Fibroblast of lung (primary cell): ENCODE data around the gene TNC. TPM values are rescaled to one million over a fixed set of nuclear protein-coding genes. Genes with fewer than 3 reads are reported as not detected.

Experiments
- DNase-seq, 2 donors: peaks; one replicate each; pipeline versions ENCODE4 v3.0.0 to v3.0.0-alpha.2; 2010; ENCODE audit warnings: low read depth in 2 of 2
- H2AFZ ChIP-seq: 2 replicates; pipeline ENCODE4 v1.5.1; 2012; ENCODE audit warnings: low read length, control low read depth, inconsistent platforms
- H3K27ac ChIP-seq: 2 replicates; pipeline ENCODE4 v1.5.1; 2011; ENCODE audit warnings: low read length, control low read depth; ENCODE audit not compliant: insufficient read depth
- H3K27me3 ChIP-seq: 2 replicates; pipeline ENCODE4 v1.5.1; 2011; ENCODE audit warnings: mild to moderate bottlenecking, low read length; ENCODE audit not compliant: control insufficient read depth, insufficient read depth
- H3K36me3 ChIP-seq: 2 replicates; pipeline ENCODE4 v1.5.1; 2011; ENCODE audit warnings: low read length; ENCODE audit not compliant: control insufficient read depth, insufficient read depth
- H3K4me1 ChIP-seq: 2 replicates; pipeline ENCODE4 v1.5.1; 2011; ENCODE audit warnings: low read length; ENCODE audit not compliant: control insufficient read depth, insufficient read depth; ENCODE audit errors: extremely low read depth
- H3K4me2 ChIP-seq: 2 replicates; pipeline ENCODE4 v1.5.1; 2011; ENCODE audit warnings: low read length, control low read depth; ENCODE audit not compliant: insufficient read depth; ENCODE audit errors: extremely low read depth
- H3K4me3 ChIP-seq, 4 experiments: fragments of 200-600 bp in 1 of 4; sonication (generic) in 1 of 4; replicated peaks in 1 of 4; 2 replicates each; pipeline ENCODE4 v1.5.1; 2011 to 2016; ENCODE audit warnings: low read length in 4 of 4, low read depth in 3 of 4, mild to moderate bottlenecking in 3 of 4, control low read depth in 2 of 4, inconsistent platforms in 1 of 4, mixed read lengths in 1 of 4; ENCODE audit not compliant: insufficient read depth in 1 of 4; ENCODE audit errors: control extremely low read depth in 1 of 4
- H3K79me2 ChIP-seq: 2 replicates; pipeline ENCODE4 v1.5.1; 2012; ENCODE audit warnings: mild to moderate bottlenecking, low read length, inconsistent platforms; ENCODE audit not compliant: control insufficient read depth, insufficient read depth
- H3K9ac ChIP-seq: 2 replicates; pipeline ENCODE4 v1.5.1; 2011; ENCODE audit warnings: mild to moderate bottlenecking, low read length, control low read depth; ENCODE audit not compliant: insufficient read depth
- H3K9me3 ChIP-seq: 2 replicates; pipeline ENCODE4 v1.5.1; 2012; ENCODE audit warnings: low read depth, low read length; ENCODE audit not compliant: control insufficient read depth, insufficient read depth
- H4K20me1 ChIP-seq: 2 replicates; pipeline ENCODE4 v1.5.1; 2011; ENCODE audit warnings: low read length; ENCODE audit not compliant: control insufficient read depth, insufficient read depth; ENCODE audit errors: extremely low read depth
- CTCF ChIP-seq, 2 donors: IDR thresholded peaks in 1 of 2; conservative IDR thresholded peaks in 1 of 2; 1 replicate in 1 of 2; 2 replicates in 1 of 2; pipeline ENCODE4 v1.5.1; 2011 to 2012; ENCODE audit warnings: low read length in 2 of 2, control low read depth in 1 of 2, inconsistent platforms in 1 of 2, low read depth in 1 of 2, mild to moderate bottlenecking in 1 of 2
- EZH2 ChIP-seq: IDR thresholded peaks from 2 replicates; pipeline ENCODE4 v1.5.1; 2012; ENCODE audit warnings: low read length, control low read depth, mild to moderate bottlenecking; ENCODE audit errors: missing control alignments
- polyA plus RNA-seq, 2 donors: library from polyadenylated mRNA; depleted of rRNA in 1 of 2; stranded (reverse) in 1 of 2; unstranded in 1 of 2; fragments of >200 nt; gene quantifications; 2 replicates each; pipeline ENCODE4 v1.2.1, GENCODE V29; 2011 to 2012; ENCODE audit warnings: missing spikeins in 1 of 2
- total RNA-seq: library from RNA; depleted of rRNA; stranded (reverse); fragments of >200 nt; gene quantifications from 2 replicates; pipeline ENCODE4 v1.2.1, GENCODE V29; 2014

TNC gene
- total and polyA plus RNA-seq, 2 donors (not counting 1 experiment from before 2014, with no cell fraction given): 227 to 560 TPM

- Histone ChIP-seq H3K27me3 (no peaks in the 10 kb centered on the region), H3K4me3 (no peak overlapping the region), H2AFZ (no peak overlapping the region), H3K79me2 (no peaks in the 10 kb centered on the region), H3K9me3 (no peaks in the 10 kb centered on the region), H4K20me1 (no peaks in the 10 kb centered on the region), H3K4me1 (peaks cover 4% of the 10 kb centered on the region), H3K9ac (no peak overlapping the region), H3K27ac (peak overlapping the region; percentile 22), H3K36me3 (peaks cover 15% of the 10 kb centered on the region), H3K4me2 (no peak overlapping the region)
- TF ChIP-seq EZH2 (no peak), CTCF (conservative IDR thresholded peaks at IDR 0.05 in 1 of 2, IDR thresholded peaks at IDR 0.05 in 1 of 2; ENCODE audit: low read depth in 1 of 2, low read length in 2 of 2) (no peak)
- peak; percentile 89 to 99 for DNase-seq
These were observed 81.9 kb downstream of the TNC start for GRCh38 chr9:115035841-115036612.

- Histone ChIP-seq H3K27ac (no peak overlapping the region), H3K9ac (no peak overlapping the region), H2AFZ (no peak overlapping the region), H3K27me3 (no peaks in the 10 kb centered on the region), H3K36me3 (peaks cover 23% of the 10 kb centered on the region), H3K79me2 (no peaks in the 10 kb centered on the region), H3K4me2 (no peak overlapping the region), H3K4me1 (peaks cover 4% of the 10 kb centered on the region), H3K4me3 (no peak overlapping the region), H3K9me3 (no peaks in the 10 kb centered on the region), H4K20me1 (no peaks in the 10 kb centered on the region)
- TF ChIP-seq CTCF (conservative IDR thresholded peaks at IDR 0.05 in 1 of 2, IDR thresholded peaks at IDR 0.05 in 1 of 2; ENCODE audit: low read depth in 1 of 2, low read length in 2 of 2) (no peak), EZH2 (no peak)
- peak; percentile 87 to 96 for DNase-seq
These were observed 83.2 kb downstream of the TNC start for GRCh38 chr9:115034801-115035200.

- H2AFZ ChIP-seq: no peak overlapping the region
- no peak for DNase-seq
- no peak overlapping the region for H3K4me2 ChIP-seq
- TF ChIP-seq EZH2 (no peak), CTCF (conservative IDR thresholded peaks at IDR 0.05 in 1 of 2, IDR thresholded peaks at IDR 0.05 in 1 of 2; ENCODE audit: low read depth in 1 of 2, low read length in 2 of 2) (no peak)
- H3K9ac ChIP-seq: no peak overlapping the region
- no peaks in the 10 kb centered on the region for H3K79me2 ChIP-seq
- H4K20me1 ChIP-seq: no peaks in the 10 kb centered on the region
- H3K4me3 ChIP-seq: no peak overlapping the region
- H3K36me3 ChIP-seq: peaks cover 26% of the 10 kb centered on the region
- H3K9me3 ChIP-seq: no peaks in the 10 kb centered on the region
- no peak overlapping the region for H3K27ac ChIP-seq
- peaks cover 4% of the 10 kb centered on the region for H3K4me1 ChIP-seq
- H3K27me3 ChIP-seq: no peaks in the 10 kb centered on the region
These were observed 84.2 kb downstream of the TNC start for GRCh38 chr9:115033800-115034199.
